ENCODE results near the gene NINL. TPM values are rescaled to one million over a fixed set of nuclear protein-coding genes. Genes with fewer than 3 reads are reported as not detected.

NINL gene
- total RNA-seq, 1 experiment from 2014 or later: 7.2 TPM

- Histone ChIP-seq H2AFZ (ENCODE audit: low read depth, low read length, poor library complexity, severe bottlenecking) (no peak overlapping the region), H3K4me1 (ENCODE audit: control insufficient read depth in 1 of 2, insufficient read depth in 2 of 2, low read length in 2 of 2) (peaks cover 0 to 4% of the 10 kb centered on the region in 2 experiments; a peak in 1 of 4 replicates), H3K36me3 (ENCODE audit: control insufficient read depth in 1 of 2, insufficient read depth in 2 of 2, low read length in 2 of 2) (no peaks in the 10 kb centered on the region), H3K79me2 (ENCODE audit: insufficient read depth, low read length) (no peaks in the 10 kb centered on the region), H3K4me2 (ENCODE audit: low read length) (no peak overlapping the region), H3K9me3 (ENCODE audit: control insufficient read depth in 1 of 2, insufficient read depth in 1 of 2, low read depth in 1 of 2, low read length in 2 of 2) (no peaks in the 10 kb centered on the region), H3K9me2 (ENCODE audit: insufficient read depth) (no peaks in the 10 kb centered on the region), H3K4me3 (replicated peaks in 1 of 2; ENCODE audit: low read depth in 1 of 2, low read length in 2 of 2) (no peak overlapping the region), H3K9ac (ENCODE audit: low read length) (no peak overlapping the region), H3K27ac (ENCODE audit: low read depth, low read length) (no peak overlapping the region), H3K27me3 (ENCODE audit: insufficient read depth, low read length) (no peaks in the 10 kb centered on the region), H4K20me1 (ENCODE audit: insufficient read depth) (no peaks in the 10 kb centered on the region)
- TF ChIP-seq SP1 (IDR thresholded peaks at IDR 0.05; ENCODE audit: low read depth) (no peak), ATF3 (IDR thresholded peaks at IDR 0.05) (no peak), RAD21 (IDR thresholded peaks at IDR 0.05; ENCODE audit: low read depth) (peak; percentile 58), JUND (IDR thresholded peaks at IDR 0.05) (no peak), EZH2phosphoT487 (IDR thresholded peaks at IDR 0.05; ENCODE audit: borderline replicate concordance) (no peak), REST (IDR thresholded peaks at IDR 0.05; ENCODE audit: low read depth) (no peak), ZFX (IDR thresholded peaks at IDR 0.05) (no peak), CTCF (IDR thresholded peaks at IDR 0.05 in 2 of 3, conservative IDR thresholded peaks at IDR 0.05 in 1 of 3; ENCODE audit: borderline replicate concordance in 1 of 3, insufficient read depth in 1 of 3, low read depth in 2 of 3, low read length in 2 of 3) (peak; percentile 18 to 42 (median 39); a peak in 4 of 6 replicates), SRF (IDR thresholded peaks at IDR 0.05; ENCODE audit: low read depth) (no peak), FOSL1 (IDR thresholded peaks at IDR 0.05; ENCODE audit: low read depth) (no peak), POLR2A (IDR thresholded peaks at IDR 0.05; ENCODE audit: borderline replicate concordance, extremely low read depth, insufficient read depth, insufficient read length) (no peak), EZH2 (IDR thresholded peaks at IDR 0.05) (no peak), SIN3A (IDR thresholded peaks at IDR 0.05; ENCODE audit: low read depth) (no peak), MAX (IDR thresholded peaks at IDR 0.05) (no peak), ELF1 (IDR thresholded peaks at IDR 0.05; ENCODE audit: borderline replicate concordance, low read depth) (0 out of 2 replicates have a peak, but pooled peaks have one; percentile 11), ZBTB33 (IDR thresholded peaks at IDR 0.05; ENCODE audit: extremely low read depth, insufficient replicate concordance, low read length) (no peak), TCF7L2 (IDR thresholded peaks at IDR 0.05; ENCODE audit: borderline replicate concordance, extremely low read depth, insufficient read depth, insufficient read length) (no peak), CEBPB (IDR thresholded peaks at IDR 0.05; ENCODE audit: low read depth) (no peak), EGR1 (IDR thresholded peaks at IDR 0.05; ENCODE audit: low read depth) (no peak), CBX3 (IDR thresholded peaks at IDR 0.05; ENCODE audit: low read depth) (no peak)
- DNase-seq (ENCODE audit: low read depth, low spot score): no peak
- ChIA-PET RAD21 (ENCODE audit: low non-redundant PET in 1 of 2, low total read pairs in 2 of 2, uncharacterized antibody in 2 of 2, unreplicated experiment in 2 of 2) (no interaction called here), CTCF (no interaction called here), POLR2A (no interaction called here)
- intact Hi-C loops (cut with micrococcal nuclease): loop anchor here (10.0 kb wide), 1 partner anchor 270 kb away; no protein-coding TSS in a partner anchor
- ATAC-seq: peak; percentile 79
- no TSS peak for BruUV-seq (replicated peaks)
These were observed 10.9 kb downstream of the NINL start for GRCh38 chr20:25574411-25574810.
